SH-SY5Y (cell line): ENCODE data around the gene SLC35F1.

Source experiments
- GATA2 ChIP-seq: IDR thresholded peaks from 2 replicates; pipeline ENCODE4 v1.6.1; 2011; ENCODE audit warnings: mild to moderate bottlenecking, low read depth, low read length
- GATA3 ChIP-seq: IDR thresholded peaks from 2 replicates; pipeline ENCODE4 v1.6.1; 2011; ENCODE audit warnings: low read depth, mild to moderate bottlenecking, low read length, moderate library complexity

- no peak for TF ChIP-seq GATA3
- TF ChIP-seq GATA2 = no peak
These were observed 1.4 kb downstream of the SLC35F1 start for GRCh38 chr6:117908246-117909068.
